Activated CD4-positive, alpha-beta T cell treated with anti-CD3 and anti-CD28 coated beads for 36 hours (primary cell): ENCODE results near the gene CCDC92. TPM values are rescaled to one million over a fixed set of nuclear protein-coding genes. Genes with fewer than 3 reads are reported as not detected.

Experiments
- ATAC-seq: fragments of 200-7000 bp; cut with Tn5 transposase; one replicate; pipeline ENCODE4 v1.10.0; 2021; ENCODE audit warnings: mild to moderate bottlenecking, moderate library complexity
- CTCF ChIA-PET: fragments of 350-600 bp; sonication (Branson Sonifier 250); formaldehyde crosslinking; loops from one replicate; lab custom pipeline; 2021; ENCODE audit warnings: antibody characterized with exemption; lab: Charles Lee
- POLR2A ChIA-PET: fragments of 350-600 bp; sonication (Branson Sonifier 250); formaldehyde crosslinking; loops from one replicate; lab custom pipeline; 2021; ENCODE audit warnings: antibody characterized with exemption, inconsistent platforms; lab: Charles Lee
- DNase-seq: peaks from one replicate; pipeline ENCODE4 v3.0.0-alpha.2; 2020
- H3K27ac Mint-ChIP-seq: one replicate; pipeline ENCODE4 v1.8.0; 2021; ENCODE audit warnings: mixed read lengths
- H3K27me3 Mint-ChIP-seq: one replicate; pipeline ENCODE4 v1.8.0; 2021; ENCODE audit warnings: mixed read lengths
- H3K36me3 Mint-ChIP-seq: one replicate; pipeline ENCODE4 v1.8.0; 2021; ENCODE audit warnings: low read depth, mixed read lengths
- H3K4me1 Mint-ChIP-seq: one replicate; pipeline ENCODE4 v1.8.0; 2021; ENCODE audit warnings: mixed read lengths
- H3K4me3 Mint-ChIP-seq: one replicate; pipeline ENCODE4 v1.8.0; 2021; ENCODE audit warnings: mild to moderate bottlenecking, moderate library complexity, mixed read lengths
- H3K9me3 Mint-ChIP-seq: one replicate; pipeline ENCODE4 v1.8.0; 2021; ENCODE audit warnings: low read depth, mixed read lengths
- intact Hi-C, 2 experiments: fragments of 100-400 bp; cut with DNase I in 1 of 2; cut with micrococcal nuclease in 1 of 2; formaldehyde crosslinking; loops; one replicate each; pipeline versions ENCODE4 v1.14.2 to v1.15.1; 2022 to 2024; cut with DNase I, micrococcal nuclease
- total RNA-seq, 2 experiments: library from RNA; stranded (reverse); gene quantifications; one replicate each; pipeline ENCODE4 v1.2.3, GENCODE V29; 2021

CCDC92 gene, protein sequence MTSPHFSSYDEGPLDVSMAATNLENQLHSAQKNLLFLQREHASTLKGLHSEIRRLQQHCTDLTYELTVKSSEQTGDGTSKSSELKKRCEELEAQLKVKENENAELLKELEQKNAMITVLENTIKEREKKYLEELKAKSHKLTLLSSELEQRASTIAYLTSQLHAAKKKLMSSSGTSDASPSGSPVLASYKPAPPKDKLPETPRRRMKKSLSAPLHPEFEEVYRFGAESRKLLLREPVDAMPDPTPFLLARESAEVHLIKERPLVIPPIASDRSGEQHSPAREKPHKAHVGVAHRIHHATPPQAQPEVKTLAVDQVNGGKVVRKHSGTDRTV
- 10 to 100 TPM in 1 of 2 experiments, 1 to 10 TPM in 1; 8.7 to 11.0 TPM for total RNA-seq

GRCh38 chr12:123972457-123973401 lies at the start of gene CCDC92, which contains the start of gene ZNF664:
CCDC92 (minus strand) TSS chr12:123972831; CDS start chr12:123944305, 28,526 bp downstream.
ZNF664 (plus strand) TSS chr12:123973215; CDS start chr12:124012145, 38,930 bp downstream.
- Mint-ChIP-seq H3K9me3 (no peaks in the 10 kb centered on the region), H3K4me3 (peak within 1 kb of the TSS; percentile 87), H3K27ac (peak within 1 kb of the TSS; percentile 89), H3K36me3 (peaks cover 11% of the 10 kb centered on the region), H3K4me1 (peaks cover 48% of the 10 kb centered on the region), H3K27me3 (no peaks in the 10 kb centered on the region)
- DNase-seq (peak; percentile 98), ATAC-seq (peak; percentile 87)
- intact Hi-C loops: loop anchor here (1.0 to 5.0 kb wide), 14 partner anchors 35 to 1093 kb away; partner anchors contain the start of genes AACS (in 1 of the 2), ATP6V0A2 (in 1 of the 2), EIF2B1 (in 1 of the 2) and GTF2H3 (in 1 of the 2)
- POLR2A ChIA-PET: no interaction called here
- CTCF ChIA-PET: no interaction called here

GRCh38 chr12:124022161-124022560 lies 49.5 kb upstream of the CCDC92 start:
- intact Hi-C loops: no loop called here
- CTCF ChIA-PET: no interaction called here

GRCh38 chr12:124021007-124021406 lies 48.4 kb upstream of the CCDC92 start:
- Mint-ChIP-seq H3K27ac (no peak overlapping the region), H3K27me3 (no peaks in the 10 kb centered on the region), H3K9me3 (no peaks in the 10 kb centered on the region), H3K4me1 (no peaks in the 10 kb centered on the region), H3K36me3 (no peaks in the 10 kb centered on the region), H3K4me3 (no peak overlapping the region)
- CTCF ChIA-PET: no interaction called here
- no peak for DNase-seq
- intact Hi-C loops: no loop called here
- POLR2A ChIA-PET: no interaction called here
- ATAC-seq: no peak

More at GRCh38 chr12:124022161-124022560, 49.5 kb upstream of the CCDC92 start:
- no peaks in the 10 kb centered on the region for H3K36me3 Mint-ChIP-seq
- no peak overlapping the region for H3K27ac Mint-ChIP-seq
- no peaks in the 10 kb centered on the region for H3K4me1 Mint-ChIP-seq
- H3K9me3 Mint-ChIP-seq: no peaks in the 10 kb centered on the region
- DNase-seq (no peak), ATAC-seq (no peak)
- H3K27me3 Mint-ChIP-seq: no peaks in the 10 kb centered on the region
- no peak overlapping the region for H3K4me3 Mint-ChIP-seq
- POLR2A ChIA-PET: no interaction called here

DNA sequence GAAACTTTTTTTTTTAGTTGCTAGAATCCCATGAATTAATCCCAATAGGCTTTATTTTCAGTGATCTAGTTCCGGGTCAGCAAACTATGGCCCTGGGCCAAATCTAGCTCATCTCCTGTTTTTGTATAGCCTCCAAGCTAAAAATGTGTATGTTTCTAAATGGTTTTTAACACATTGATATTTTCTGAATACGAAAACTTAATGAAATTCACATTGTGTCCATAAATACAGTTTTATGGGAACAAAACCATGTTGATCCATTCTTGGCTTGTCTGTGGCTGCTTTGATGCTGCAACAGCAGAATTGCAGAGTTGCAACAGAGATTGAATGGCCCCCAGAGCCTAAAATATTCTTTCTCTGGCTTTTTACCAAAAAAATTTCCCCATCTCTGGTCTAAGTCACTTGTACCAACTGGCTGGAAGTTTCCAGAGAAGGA lies 47.9 kb upstream of the CCDC92 start:
- Mint-ChIP-seq H3K36me3 (no peaks in the 10 kb centered on the region), H3K9me3 (no peaks in the 10 kb centered on the region), H3K27me3 (no peaks in the 10 kb centered on the region), H3K4me1 (no peaks in the 10 kb centered on the region), H3K27ac (no peak overlapping the region), H3K4me3 (no peak overlapping the region)
- POLR2A ChIA-PET: interaction anchor here (0.6 kb wide), 1 partner anchor 25 kb away, joined by 3 read pairs; no protein-coding TSS in a partner anchor
- intact Hi-C loops: no loop called here
- CTCF ChIA-PET: interaction anchor here (0.7 to 0.9 kb wide), 3 partner anchors 12 to 751 kb away, joined by 3 to 4 read pairs (median 3); no protein-coding TSS in a partner anchor
- DNase-seq (no peak), ATAC-seq (no peak)

GRCh38 chr12:124019115-124019514 lies 46.5 kb upstream of the CCDC92 start:
- DNase-seq: no peak
- ChIA-PET POLR2A (no interaction called here), CTCF (interaction anchor here (0.6 to 1.0 kb wide), 4 partner anchors 12 to 385 kb away, joined by 3 to 4 read pairs (median 3); no protein-coding TSS in a partner anchor)
- H3K36me3 Mint-ChIP-seq: peaks cover 4% of the 10 kb centered on the region
- H3K4me3 Mint-ChIP-seq: no peak overlapping the region
- intact Hi-C loops: no loop called here
- no peak overlapping the region for H3K27ac Mint-ChIP-seq
- no peaks in the 10 kb centered on the region for H3K9me3 Mint-ChIP-seq
- peaks cover 4% of the 10 kb centered on the region for H3K4me1 Mint-ChIP-seq
- ATAC-seq: no peak
- no peaks in the 10 kb centered on the region for H3K27me3 Mint-ChIP-seq

GRCh38 chr12:124018539-124018938 lies 45.9 kb upstream of the CCDC92 start:
- ATAC-seq: no peak
- ChIA-PET CTCF (interaction anchor here (0.6 to 0.8 kb wide), 2 partner anchors 21 to 384 kb away, joined by 3 read pairs; no protein-coding TSS in a partner anchor), POLR2A (no interaction called here)
- no peak for DNase-seq
- intact Hi-C loops: no loop called here
- peaks cover 4% of the 10 kb centered on the region for H3K4me1 Mint-ChIP-seq
- H3K27ac Mint-ChIP-seq: no peak overlapping the region
- H3K27me3 Mint-ChIP-seq: no peaks in the 10 kb centered on the region
- no peaks in the 10 kb centered on the region for H3K9me3 Mint-ChIP-seq
- H3K4me3 Mint-ChIP-seq: no peak overlapping the region
- H3K36me3 Mint-ChIP-seq: peaks cover 8% of the 10 kb centered on the region

GRCh38 chr12:124017064-124017463 lies 44.4 kb upstream of the CCDC92 start:
- Mint-ChIP-seq H3K36me3 (peaks cover 22% of the 10 kb centered on the region), H3K4me3 (no peak overlapping the region), H3K27ac (no peak overlapping the region), H3K4me1 (peaks cover 4% of the 10 kb centered on the region), H3K27me3 (no peaks in the 10 kb centered on the region), H3K9me3 (no peaks in the 10 kb centered on the region)
- ATAC-seq (no peak), DNase-seq (no peak)
- intact Hi-C loops: no loop called here
- ChIA-PET CTCF (interaction anchor here (0.5 to 5.0 kb wide), 3 partner anchors 14 to 778 kb away, joined by 3 to 22 read pairs (median 4); no protein-coding TSS in a partner anchor), POLR2A (no interaction called here)

- Mint-ChIP-seq H3K27me3 (no peaks in the 10 kb centered on the region), H3K27ac (no peak overlapping the region), H3K9me3 (no peaks in the 10 kb centered on the region), H3K4me1 (peaks cover 4% of the 10 kb centered on the region), H3K36me3 (peaks cover 31% of the 10 kb centered on the region), H3K4me3 (no peak overlapping the region)
- no peak for DNase-seq
- ChIA-PET POLR2A (no interaction called here), CTCF (interaction anchor here (0.7 to 5.0 kb wide), 4 partner anchors 15 to 464 kb away, joined by 3 to 22 read pairs (median 4); no protein-coding TSS in a partner anchor)
- no peak for ATAC-seq
- intact Hi-C loops: no loop called here
Measured at GRCh38 chr12:124015494-124016461, 43.1 kb upstream of the CCDC92 start.

DNA sequence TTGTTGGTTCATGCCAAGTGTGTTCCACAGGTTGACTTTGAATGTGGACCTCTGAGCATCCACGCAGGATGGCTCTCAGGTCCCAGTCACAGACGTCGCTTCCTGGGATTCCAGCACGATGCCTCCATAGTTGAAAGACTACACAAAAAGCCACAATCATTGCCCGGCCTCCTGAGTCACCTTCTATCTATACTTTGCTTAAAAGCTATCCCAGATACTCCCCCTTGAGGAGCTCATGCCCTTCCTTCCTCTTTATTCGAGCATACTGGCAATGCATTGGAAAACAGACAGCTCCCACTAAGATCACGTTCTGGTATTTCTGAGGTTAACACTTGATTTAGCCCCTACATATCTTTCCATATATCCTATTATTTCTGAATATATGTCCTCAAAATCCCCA lies 40.4 kb upstream of the CCDC92 start:
- Mint-ChIP-seq H3K9me3 (no peaks in the 10 kb centered on the region), H3K27ac (no peak overlapping the region), H3K36me3 (peaks cover 36% of the 10 kb centered on the region), H3K27me3 (no peaks in the 10 kb centered on the region), H3K4me1 (peaks cover 10% of the 10 kb centered on the region), H3K4me3 (no peak overlapping the region)
- intact Hi-C loops: no loop called here
- CTCF ChIA-PET: interaction anchor here (5.0 kb wide), 1 partner anchor 18 kb away, joined by 22 read pairs; no protein-coding TSS in a partner anchor
- POLR2A ChIA-PET: interaction anchor here (0.6 kb wide), 1 partner anchor 17 kb away, joined by 3 read pairs; no protein-coding TSS in a partner anchor
- no peak for DNase-seq
- ATAC-seq: no peak

- intact Hi-C loops: no loop called here
- POLR2A ChIA-PET: no interaction called here
- ATAC-seq (no peak), DNase-seq (no peak)
- CTCF ChIA-PET: interaction anchor here (0.8 to 1.1 kb wide), 2 partner anchors 12 to 13 kb away, joined by 3 read pairs; no protein-coding TSS in a partner anchor
- Mint-ChIP-seq H3K4me3 (no peak overlapping the region), H3K4me1 (peaks cover 23% of the 10 kb centered on the region), H3K27ac (no peak overlapping the region), H3K9me3 (no peaks in the 10 kb centered on the region), H3K36me3 (peaks cover 39% of the 10 kb centered on the region), H3K27me3 (no peaks in the 10 kb centered on the region)
Measured at GRCh38 chr12:124011435-124012115, 38.9 kb upstream of the CCDC92 start.
